ENCODE data around the gene HOXC9.

DNA sequence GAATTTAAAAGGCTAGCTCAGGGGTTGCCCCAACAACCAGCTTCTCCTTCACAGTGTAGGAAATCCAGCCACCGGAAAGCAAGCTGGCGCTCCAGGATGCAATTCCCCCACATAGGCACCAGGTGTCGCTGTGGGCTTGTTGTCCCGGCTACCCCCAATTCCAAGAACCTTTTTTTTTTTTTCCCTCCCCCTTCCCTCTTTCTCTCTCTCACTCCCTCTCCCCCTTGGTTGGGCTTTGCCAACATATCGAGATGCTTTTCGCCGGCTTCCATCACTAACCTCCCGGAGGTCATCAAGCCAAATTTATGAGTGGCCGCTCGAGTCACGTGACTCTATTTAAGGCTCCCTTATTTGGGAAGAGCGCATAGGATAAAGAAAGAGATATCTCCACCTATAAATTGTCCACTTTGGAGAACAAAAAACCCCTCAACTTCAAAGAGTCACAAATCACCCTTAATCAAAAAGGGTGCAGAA is 32.7 kb downstream of the HOXC9 start, which contains the start of gene HOXC5:
- TF ChIP-seq FOXP2 (optimal IDR thresholded peaks at IDR 0.05; ENCODE audit: borderline replicate concordance, extremely low read depth, extremely low read length, insufficient read depth) (no peak), TAF1 (IDR thresholded peaks at IDR 0.05; ENCODE audit: borderline replicate concordance, insufficient read depth, low read length) (no peak), POLR2AphosphoS5 (IDR thresholded peaks at IDR 0.05; ENCODE audit: low read depth, low read length) (no peak)
- TF ChIP-seq, protein P1, sequence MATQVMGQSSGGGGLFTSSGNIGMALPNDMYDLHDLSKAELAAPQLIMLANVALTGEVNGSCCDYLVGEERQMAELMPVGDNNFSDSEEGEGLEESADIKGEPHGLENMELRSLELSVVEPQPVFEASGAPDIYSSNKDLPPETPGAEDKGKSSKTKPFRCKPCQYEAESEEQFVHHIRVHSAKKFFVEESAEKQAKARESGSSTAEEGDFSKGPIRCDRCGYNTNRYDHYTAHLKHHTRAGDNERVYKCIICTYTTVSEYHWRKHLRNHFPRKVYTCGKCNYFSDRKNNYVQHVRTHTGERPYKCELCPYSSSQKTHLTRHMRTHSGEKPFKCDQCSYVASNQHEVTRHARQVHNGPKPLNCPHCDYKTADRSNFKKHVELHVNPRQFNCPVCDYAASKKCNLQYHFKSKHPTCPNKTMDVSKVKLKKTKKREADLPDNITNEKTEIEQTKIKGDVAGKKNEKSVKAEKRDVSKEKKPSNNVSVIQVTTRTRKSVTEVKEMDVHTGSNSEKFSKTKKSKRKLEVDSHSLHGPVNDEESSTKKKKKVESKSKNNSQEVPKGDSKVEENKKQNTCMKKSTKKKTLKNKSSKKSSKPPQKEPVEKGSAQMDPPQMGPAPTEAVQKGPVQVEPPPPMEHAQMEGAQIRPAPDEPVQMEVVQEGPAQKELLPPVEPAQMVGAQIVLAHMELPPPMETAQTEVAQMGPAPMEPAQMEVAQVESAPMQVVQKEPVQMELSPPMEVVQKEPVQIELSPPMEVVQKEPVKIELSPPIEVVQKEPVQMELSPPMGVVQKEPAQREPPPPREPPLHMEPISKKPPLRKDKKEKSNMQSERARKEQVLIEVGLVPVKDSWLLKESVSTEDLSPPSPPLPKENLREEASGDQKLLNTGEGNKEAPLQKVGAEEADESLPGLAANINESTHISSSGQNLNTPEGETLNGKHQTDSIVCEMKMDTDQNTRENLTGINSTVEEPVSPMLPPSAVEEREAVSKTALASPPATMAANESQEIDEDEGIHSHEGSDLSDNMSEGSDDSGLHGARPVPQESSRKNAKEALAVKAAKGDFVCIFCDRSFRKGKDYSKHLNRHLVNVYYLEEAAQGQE (IDR thresholded peaks at IDR 0.05; ENCODE audit: insufficient read depth in 1 of 2, low read depth in 2 of 2, low read length in 2 of 2): no peak; a peak in 1 of 4 replicates

Data from PFSK-1 (cell line).